Measurements from ENCODE around the gene GATA5.
"Not testable (repeated sequence)": the region's sequence is repeated elsewhere in the genome, so short reads cannot be mapped to it uniquely, and the experiment has no call there.

GATA5 gene

GRCh38 chr20:62427172-62428001, 48.4 kb downstream of the GATA5 start, which contains the start of gene RBBP8NL:
Gene RBBP8NL (minus strand): TSS chr20:62427539. CDS start chr20:62419647, 7,892 bp downstream.
- DNase-seq: no peak

DNA sequence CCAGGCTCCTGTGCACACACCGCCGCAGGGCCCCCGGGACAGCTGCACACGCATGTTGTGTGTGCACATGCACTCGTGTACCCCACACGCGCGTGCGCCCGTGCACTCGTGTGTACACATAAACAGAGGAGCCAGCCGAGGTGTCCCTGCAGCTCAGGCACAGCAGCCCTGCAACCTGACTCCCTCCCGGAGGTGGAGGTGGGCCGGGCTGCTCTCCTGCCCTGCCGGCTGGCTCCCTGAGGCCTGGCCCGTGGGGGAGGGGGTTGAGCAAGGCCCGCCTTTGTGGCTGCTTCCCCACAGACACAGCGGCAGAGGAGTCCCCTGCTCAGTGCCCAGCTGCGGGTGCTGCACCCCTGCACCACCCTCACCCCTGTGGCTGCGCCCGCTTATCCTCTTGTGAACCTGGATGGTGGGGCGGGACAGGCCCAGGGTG, 49.1 kb downstream of the GATA5 start:
- no peak for DNase-seq

- not testable (repeated sequence) for DNase-seq
Measured at GRCh38 chr20:62426059-62426348, 49.8 kb downstream of the GATA5 start.

GRCh38 chr20:62425281-62426058, 50.3 kb downstream of the GATA5 start:
- no peak for DNase-seq

GRCh38 chr20:62424249-62425107, 51.3 kb downstream of the GATA5 start:
- DNase-seq: no peak

- DNase-seq: no peak
Measured at GRCh38 chr20:62423326-62423706, 52.5 kb downstream of the GATA5 start.

DNA sequence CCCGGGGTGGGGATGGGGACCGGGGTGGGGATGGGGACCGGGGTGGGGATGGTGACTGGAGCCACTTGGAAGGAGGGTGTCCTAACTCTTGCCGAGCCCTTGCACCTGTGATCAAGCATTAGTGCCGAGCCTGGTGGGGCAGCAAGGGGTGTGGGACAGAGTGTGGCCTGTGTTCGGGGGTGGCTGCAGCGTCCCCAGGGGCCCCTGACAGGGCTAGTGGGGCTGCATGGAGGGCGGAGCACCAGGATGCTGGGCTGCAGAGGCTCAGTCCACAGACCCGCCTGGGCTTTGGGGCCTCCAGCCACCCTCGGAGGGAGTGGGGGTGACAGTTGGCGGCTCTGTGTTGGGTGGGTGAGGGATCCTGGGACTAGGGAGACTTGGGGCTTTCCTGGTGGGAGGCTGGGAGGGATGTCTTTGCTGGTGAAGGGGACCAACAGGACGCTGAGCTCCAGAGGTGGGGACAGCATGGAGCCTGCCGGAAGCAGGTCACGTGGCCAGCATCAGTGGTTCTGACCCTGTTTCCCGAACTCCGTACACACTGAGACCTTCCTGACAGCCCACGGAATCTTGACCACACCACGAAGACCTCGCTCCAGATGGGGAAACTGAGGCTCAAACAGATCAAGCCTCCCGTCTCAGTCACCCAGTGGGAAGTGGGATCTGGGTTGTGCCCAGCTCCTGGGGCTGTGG, 53.0 kb downstream of the GATA5 start:
- DNase-seq: no peak

DNA sequence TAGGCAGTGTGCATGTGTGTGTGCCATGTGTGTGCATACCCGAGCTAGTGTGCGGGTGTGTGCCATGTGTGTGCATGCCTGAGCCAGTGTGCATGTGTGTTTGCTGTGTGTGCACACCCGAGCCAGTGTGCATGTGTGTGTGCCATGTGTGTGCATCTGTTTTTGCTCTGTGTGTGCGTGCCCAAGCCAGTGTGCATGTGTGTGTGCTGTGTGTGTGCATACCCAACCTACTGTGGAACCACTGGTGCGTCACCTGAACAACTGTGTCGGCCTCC, 54.1 kb downstream of the GATA5 start:
- DNase-seq: no peak

DNA sequence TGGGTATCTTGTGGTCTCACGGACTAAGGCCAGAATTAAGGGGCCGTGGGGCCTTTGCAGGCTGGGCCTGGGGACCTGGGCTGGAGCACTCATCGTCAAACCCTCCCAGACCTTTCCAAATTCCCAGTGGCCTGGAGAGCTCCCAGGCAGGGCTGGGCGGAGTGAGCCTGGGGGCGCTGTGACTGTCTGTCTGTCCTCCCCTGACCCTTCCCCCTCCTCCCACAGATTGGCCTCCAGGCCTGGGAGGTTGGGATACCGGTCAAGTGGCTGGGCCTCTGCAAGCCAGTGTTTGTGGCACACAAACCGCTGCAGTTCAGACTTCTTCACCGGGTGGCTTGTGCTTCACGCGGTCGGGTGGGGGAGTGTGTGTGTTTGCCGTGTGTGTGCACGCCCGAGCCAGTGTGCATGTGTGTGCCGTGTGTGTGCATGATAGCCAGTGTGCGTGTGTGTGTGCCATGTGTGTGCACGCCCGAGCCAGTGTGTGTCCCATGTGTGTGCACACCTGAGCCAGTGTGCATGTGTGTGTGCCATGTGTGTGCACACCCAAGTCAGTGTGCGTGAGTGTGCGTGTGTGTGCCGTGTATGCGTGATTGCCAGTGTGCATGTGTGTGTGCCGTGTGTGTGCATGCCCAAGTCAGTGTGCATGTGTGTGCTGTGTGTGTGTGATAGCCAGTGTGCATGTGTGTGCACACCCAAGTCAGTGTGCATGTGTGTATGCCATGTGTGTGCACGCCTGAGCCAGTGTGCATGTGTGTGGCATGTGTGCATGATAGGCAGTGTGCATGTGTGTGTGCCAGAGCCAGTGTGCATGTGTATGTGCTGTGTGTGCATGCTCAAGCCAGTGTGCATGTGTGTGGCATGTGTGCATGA, 54.7 kb downstream of the GATA5 start:
- DNase-seq: no peak

DNA sequence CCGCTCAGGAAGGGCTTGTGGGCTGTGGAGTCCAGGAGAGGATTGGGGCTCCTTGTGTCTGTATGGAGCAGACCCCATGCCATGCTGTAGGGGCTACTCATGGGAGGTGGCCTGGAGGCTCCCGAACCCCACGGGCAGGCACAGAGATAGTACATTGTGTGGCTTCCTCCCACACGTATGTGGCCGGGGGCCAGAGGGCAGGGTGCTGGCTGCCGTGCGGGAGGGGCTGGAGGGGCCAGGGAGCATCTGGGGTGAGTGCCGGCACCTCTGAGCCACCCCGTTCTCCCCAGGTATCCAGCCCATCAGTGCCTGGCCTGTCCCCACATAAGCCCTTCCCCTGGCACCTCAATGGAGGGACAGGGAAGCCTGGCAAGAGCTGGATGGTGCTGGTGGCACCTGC, 56.0 kb downstream of the GATA5 start:
- no peak for DNase-seq

DNA sequence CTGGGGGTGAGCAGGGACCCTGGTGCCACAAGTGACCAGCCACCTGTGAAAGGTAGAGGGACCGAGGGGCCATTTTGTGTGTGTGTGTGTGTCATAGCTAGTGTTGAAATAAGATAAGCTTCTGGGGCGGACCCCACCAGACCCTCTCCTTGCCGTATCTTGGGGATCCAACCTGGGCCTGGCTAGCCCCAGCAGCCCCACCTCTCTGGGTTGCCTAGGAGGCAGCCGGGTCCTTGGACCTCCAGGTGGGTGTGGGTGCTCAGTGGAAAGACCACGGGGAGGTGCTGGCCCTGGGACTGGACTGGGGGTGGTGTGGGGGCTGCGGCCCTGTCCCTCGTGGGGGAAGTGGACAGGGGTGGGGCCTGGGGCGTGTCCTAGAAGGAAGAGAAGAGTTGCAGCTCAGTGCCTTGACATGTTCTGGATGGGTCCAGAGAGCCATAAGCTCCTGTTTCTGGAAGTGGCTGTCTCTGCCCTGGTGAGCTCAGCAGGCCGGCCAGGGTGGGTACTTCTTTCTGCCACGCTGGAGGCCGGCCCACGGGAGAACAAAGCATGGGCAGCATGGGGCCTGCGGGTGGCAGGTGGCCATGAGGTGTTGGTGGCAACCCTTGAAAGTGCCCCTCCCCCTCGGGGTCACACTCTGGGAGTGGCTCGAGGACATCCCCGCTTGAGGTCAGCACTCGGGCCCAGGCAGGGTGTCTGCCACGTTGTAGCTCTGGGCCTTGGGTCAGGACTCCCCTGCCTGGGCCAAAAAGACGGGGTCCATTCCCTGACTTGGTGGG, 56.9 kb downstream of the GATA5 start:
- no peak for DNase-seq

DNA sequence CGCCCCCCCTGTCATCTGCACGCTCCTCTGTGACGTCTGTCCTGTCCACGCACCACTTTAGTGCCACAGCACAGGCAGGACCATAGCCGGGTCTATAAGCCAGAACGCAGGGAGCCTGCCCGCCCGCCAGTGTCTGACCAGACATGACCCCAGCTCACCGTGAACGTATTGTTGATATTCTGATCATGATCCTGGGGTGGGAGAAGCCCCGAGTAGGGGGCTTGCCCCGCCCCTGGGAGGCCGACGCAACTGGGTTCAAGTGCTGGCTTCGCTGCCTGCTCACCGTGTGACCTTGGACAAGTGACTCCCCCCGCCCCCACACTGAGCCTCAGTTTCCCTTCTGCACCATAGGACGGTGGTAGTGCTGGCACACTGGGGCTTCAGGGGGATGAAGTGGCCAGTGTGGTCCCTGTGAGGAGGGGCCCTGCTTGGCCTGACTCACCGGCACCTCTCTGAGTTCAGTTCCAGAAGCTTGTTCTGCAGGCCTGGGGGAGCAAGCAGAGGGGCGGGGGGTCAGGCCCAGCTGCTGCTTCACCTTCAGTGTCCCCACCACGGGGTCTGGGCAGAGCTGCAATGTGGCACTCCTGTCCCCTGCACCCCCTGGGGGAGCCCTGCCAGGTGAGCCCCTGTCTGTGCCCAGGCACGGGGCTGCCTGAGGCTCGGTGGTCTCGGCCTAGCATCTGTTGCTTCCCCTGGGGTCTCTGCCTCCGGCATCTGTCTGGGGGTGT, 57.6 kb downstream of the GATA5 start:
- no peak for DNase-seq

DNA sequence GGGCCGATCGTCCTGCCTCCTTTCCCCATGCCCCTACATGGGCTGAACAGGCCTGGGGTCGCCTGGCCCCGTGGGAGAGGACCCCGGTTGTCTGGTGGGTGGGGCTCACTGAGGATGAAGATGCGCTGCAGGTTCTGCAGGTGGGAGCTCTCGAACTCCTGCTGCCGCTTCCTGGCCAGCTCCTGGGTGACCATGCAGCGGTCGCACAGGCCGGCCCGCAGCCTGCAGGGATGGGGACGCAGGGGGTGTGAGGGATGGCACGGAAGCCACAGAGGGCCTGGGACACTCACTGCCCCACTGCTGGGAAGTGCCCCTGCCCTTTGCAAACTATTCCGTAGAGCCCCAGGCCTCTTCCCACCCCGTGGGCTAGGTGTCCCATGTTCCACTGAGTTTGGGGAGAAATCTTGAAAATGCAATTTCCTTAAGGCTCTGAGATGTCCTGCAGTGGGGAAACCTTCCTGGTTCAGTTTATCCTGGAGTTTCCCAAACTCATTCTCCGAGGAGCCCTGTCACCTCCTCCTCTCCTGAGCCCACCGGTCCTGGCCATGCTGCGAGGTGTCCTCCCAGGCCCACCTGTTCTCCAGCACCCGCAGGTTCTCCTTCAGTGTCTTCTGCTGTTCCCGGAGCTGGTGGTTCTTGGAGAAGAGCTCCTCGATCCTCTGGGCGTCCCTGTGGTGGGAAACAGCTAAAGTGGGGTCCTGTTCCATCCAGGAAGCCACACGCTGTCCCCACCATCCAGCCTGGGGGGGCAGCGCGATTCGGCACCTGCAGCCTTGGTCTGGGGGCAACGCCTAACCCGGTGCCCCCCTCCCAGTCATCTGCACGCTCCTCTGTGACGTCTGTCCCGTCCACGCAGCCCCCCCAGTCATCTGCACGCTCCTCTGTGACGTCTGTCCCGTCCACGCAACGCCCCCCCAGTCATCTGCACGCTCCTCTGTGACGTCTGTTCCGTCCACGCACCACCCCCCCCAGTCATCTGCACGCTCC, 58.9 kb downstream of the GATA5 start:
- DNase-seq: no peak

GRCh38 chr20:62415354-62416111, 60.3 kb downstream of the GATA5 start:
- DNase-seq: no peak

DNA sequence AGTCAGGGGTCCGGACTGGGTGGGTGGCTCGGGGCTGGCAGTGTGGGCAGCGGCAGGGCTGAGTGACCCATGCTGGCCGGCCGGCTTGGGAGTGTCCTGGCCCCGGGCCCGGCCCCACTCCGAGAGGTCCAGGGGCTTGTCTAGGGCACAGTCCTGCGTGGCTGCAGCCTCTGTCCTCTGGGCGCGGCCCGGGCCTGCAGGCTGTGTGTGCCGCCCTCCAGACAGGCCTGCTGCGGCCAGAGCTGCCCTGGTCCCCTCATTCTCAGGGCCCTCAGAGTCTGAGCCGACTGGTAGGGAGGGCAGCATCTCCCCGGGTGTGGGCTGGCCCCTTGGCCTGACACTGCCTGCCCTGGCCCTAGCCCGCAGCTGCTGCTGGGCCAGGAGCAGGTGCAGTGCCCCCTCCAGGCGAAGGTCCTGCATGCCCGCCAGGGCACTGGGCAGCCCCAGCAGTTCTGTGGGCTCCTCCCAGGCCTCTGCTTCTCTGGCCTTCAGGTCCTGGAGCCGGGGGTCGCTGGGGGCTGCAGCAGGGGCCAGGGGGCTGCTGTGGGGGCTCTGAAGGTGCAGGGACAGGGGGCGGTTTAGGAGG, 61.8 kb downstream of the GATA5 start:
- no peak for DNase-seq

Measured in activated CD8-positive, alpha-beta memory T cell treated with anti-CD3 and anti-CD28 coated beads for 24 hours (primary cell).